ENCODE data around the gene CDH11.

The CDH11 gene

GRCh38 chr16:65070831-65071432, 50.9 kb downstream of the CDH11 start:
- DNase-seq (ENCODE audit: low read depth), result peak; percentile 93

GRCh38 chr16:65069766-65070165, 52.1 kb downstream of the CDH11 start:
- DNase-seq (ENCODE audit: low read depth), result no peak

- DNase-seq (ENCODE audit: low read depth), result peak; percentile 67
Observed at GRCh38 chr16:65069065-65069464, 52.8 kb downstream of the CDH11 start.

GRCh38 chr16:65068151-65068740, 53.6 kb downstream of the CDH11 start:
- peak; percentile 86 for DNase-seq (ENCODE audit: low read depth)

- DNase-seq (ENCODE audit: low read depth), result no peak
Observed at GRCh38 chr16:65066651-65067050, 55.2 kb downstream of the CDH11 start.

GRCh38 chr16:65065031-65065430, 56.8 kb downstream of the CDH11 start:
- DNase-seq (ENCODE audit: low read depth), result no peak

GRCh38 chr16:65064131-65064530, 57.7 kb downstream of the CDH11 start:
- no peak for DNase-seq (ENCODE audit: low read depth)

- no peak for DNase-seq (ENCODE audit: low read depth)
Observed at GRCh38 chr16:65062736-65063583, 58.9 kb downstream of the CDH11 start.

- DNase-seq (ENCODE audit: low read depth), result no peak
Observed at GRCh38 chr16:65061935-65062518, 59.8 kb downstream of the CDH11 start.

GRCh38 chr16:65061263-65061662, 60.6 kb downstream of the CDH11 start:
- DNase-seq (ENCODE audit: low read depth), result no peak

GRCh38 chr16:65059406-65059980, 62.4 kb downstream of the CDH11 start:
- no peak for DNase-seq (ENCODE audit: low read depth)

GRCh38 chr16:65057184-65057583, 64.7 kb downstream of the CDH11 start:
- no peak for DNase-seq (ENCODE audit: low read depth)

- no peak for DNase-seq (ENCODE audit: low read depth)
Observed at GRCh38 chr16:65054457-65054856, 67.4 kb downstream of the CDH11 start.

GRCh38 chr16:65049679-65050078, 72.2 kb downstream of the CDH11 start:
- no peak for DNase-seq (ENCODE audit: low read depth)

GRCh38 chr16:65045961-65046360, 75.9 kb downstream of the CDH11 start:
- no peak for DNase-seq (ENCODE audit: low read depth)

GRCh38 chr16:65044873-65045272, 77.0 kb downstream of the CDH11 start:
- DNase-seq (ENCODE audit: low read depth), result no peak

GRCh38 chr16:65044026-65044425, 77.8 kb downstream of the CDH11 start:
- DNase-seq (ENCODE audit: low read depth), result no peak

GRCh38 chr16:65042438-65043365, 79.2 kb downstream of the CDH11 start:
- DNase-seq (ENCODE audit: low read depth), result no peak

- no peak for DNase-seq (ENCODE audit: low read depth)
Observed at GRCh38 chr16:65041667-65042066, 80.2 kb downstream of the CDH11 start.

- DNase-seq (ENCODE audit: low read depth), result no peak
Observed at GRCh38 chr16:65038100-65038499, 83.8 kb downstream of the CDH11 start.

GRCh38 chr16:65037556-65037955, 84.3 kb downstream of the CDH11 start:
- no peak for DNase-seq (ENCODE audit: low read depth)
